K562 (cell line): ENCODE results near the gene CLDN20. TPM values are rescaled to one million over a fixed set of nuclear protein-coding genes. Genes with fewer than 3 reads are reported as not detected.
"Not testable (repeated sequence)": the region's sequence is repeated elsewhere in the genome, so short reads cannot be mapped to it uniquely, and the experiment has no call there.

Experiments used
- ATAC-seq: fragments of 200-7000 bp; cut with Tn5 transposase; 3 replicates; pipeline ENCODE4 v1.9.1; 2020; ENCODE audit warnings: moderate library complexity
- BruUV-seq: library from RNA; stranded (reverse); fragments of 400-500 nt; replicated peaks from 2 replicates; lab custom pipeline; 2021; lab: Mats Ljungman, UMichigan
- CTCF ChIA-PET: fragments of 300-600 bp; formaldehyde crosslinking; extraction: SDS; loops from one replicate; lab custom pipeline; 2021; ENCODE audit warnings: low intra/inter-chr PET ratio; lab: Yijun Ruan, JAX
- POLR2A ChIA-PET: fragments of 300-600, 350-650 bp; sonication (Branson Sonifier 250); formaldehyde crosslinking; extraction: SDS; loops from one replicate; lab custom pipeline; 2021; ENCODE audit warnings: antibody characterized with exemption, inconsistent platforms; lab: Yijun Ruan, JAX
- DNase-seq, 4 experiments: peaks; one replicate each; pipeline versions ENCODE4 v3.0.0 to v3.0.0-alpha.2; 2011 to 2018; ENCODE audit warnings: low spot score in 3 of 4, mixed read lengths in 3 of 4; ENCODE audit errors: extremely low read depth in 1 of 4
- FAIRE-seq: peaks from 2 replicates; lab custom pipeline; 2011; peaks lifted over from hg19 to GRCh38; lab: Jason Lieb, UNC
- H2AFZ ChIP-seq: 2 replicates; pipeline ENCODE4 v1.6.0; 2011; ENCODE audit warnings: low read depth, low read length, control low read depth, inconsistent platforms
- H3K27ac ChIP-seq: fragments of 200-600 bp; 3 replicates; pipeline ENCODE4 v1.8.0; 2011; ENCODE audit warnings: low read depth, mild to moderate bottlenecking, control low read depth, inconsistent platforms, low read length, moderate library complexity, mixed read lengths; ENCODE audit errors: extremely low read depth
- H3K27me3 ChIP-seq, 2 experiments: fragments of 300-600 bp in 1 of 2; 2 replicates in 1 of 2; 3 replicates in 1 of 2; pipeline versions ENCODE4 v1.6.0 to v1.8.0; 2011; ENCODE audit warnings: inconsistent platforms in 2 of 2, low read length in 2 of 2, mild to moderate bottlenecking in 1 of 2, mixed read lengths in 1 of 2, moderate library complexity in 1 of 2; ENCODE audit not compliant: control insufficient read depth in 2 of 2, insufficient read depth in 2 of 2
- H3K36me3 ChIP-seq: fragments of 300-600 bp; 3 replicates; pipeline ENCODE4 v1.8.0; 2011; ENCODE audit warnings: mild to moderate bottlenecking, low read length, inconsistent platforms; ENCODE audit not compliant: control insufficient read depth, insufficient read depth
- H3K4me1 ChIP-seq, 2 experiments: fragments of 200-600 bp in 1 of 2; replicated peaks in 1 of 2; 2 replicates in 1 of 2; 3 replicates in 1 of 2; pipeline versions ENCODE4 v1.5.1 to v1.8.0; 2011; ENCODE audit warnings: inconsistent platforms in 2 of 2, low read length in 2 of 2, mild to moderate bottlenecking in 1 of 2, mixed read lengths in 1 of 2, moderate library complexity in 1 of 2; ENCODE audit not compliant: control insufficient read depth in 2 of 2, insufficient read depth in 2 of 2
- H3K4me2 ChIP-seq: 2 replicates; pipeline ENCODE4 v1.6.1; 2011; ENCODE audit warnings: low read length, control low read depth, inconsistent platforms, mixed read lengths; ENCODE audit not compliant: insufficient read depth
- H3K4me3 ChIP-seq: fragments of 200-600 bp; sonication (generic), shearing (Covaris generic); 2 replicates; pipeline ENCODE4 v1.5.1; 2016; ENCODE audit warnings: control low read depth, inconsistent platforms
- H3K79me2 ChIP-seq: fragments of 200-600 bp; 3 replicates; pipeline ENCODE4 v1.8.0; 2011; ENCODE audit warnings: low read length, inconsistent platforms; ENCODE audit not compliant: control insufficient read depth, insufficient read depth
- H3K9ac ChIP-seq, 2 experiments: 2 replicates each; pipeline versions ENCODE4 v1.6.0 to v1.6.1; 2011; ENCODE audit warnings: low read depth in 2 of 2, low read length in 2 of 2, control low read depth in 1 of 2, inconsistent platforms in 1 of 2, mild to moderate bottlenecking in 1 of 2, mixed read lengths in 1 of 2; ENCODE audit not compliant: insufficient read depth in 1 of 2
- H3K9me1 ChIP-seq: one replicate; pipeline ENCODE4 v1.6.0; 2011; ENCODE audit warnings: inconsistent platforms, mild to moderate bottlenecking, low read length, moderate library complexity; ENCODE audit not compliant: control insufficient read depth, insufficient read depth
- H3K9me3 ChIP-seq: replicated peaks from 2 replicates; pipeline ENCODE4 v1.5.1; 2011; ENCODE audit warnings: low read depth, low read length, inconsistent platforms; ENCODE audit not compliant: control insufficient read depth, insufficient read depth
- H4K20me1 ChIP-seq: replicated peaks from 2 replicates; pipeline ENCODE4 v1.6.1; 2011; ENCODE audit warnings: low read length, inconsistent platforms, mixed read lengths; ENCODE audit not compliant: control insufficient read depth, insufficient read depth
- AFF1 ChIP-seq, 2 experiments: fragments of 450-650 bp; IDR thresholded peaks; 2 replicates each; pipeline ENCODE4 v1.6.1; 2018; ENCODE audit warnings: mild to moderate bottlenecking in 2 of 2, low read depth in 1 of 2; ENCODE audit not compliant: partially characterized antibody in 2 of 2
- BRD9 ChIP-seq: fragments of 450-650 bp; IDR thresholded peaks from 2 replicates; pipeline ENCODE4 v1.6.1; 2018; ENCODE audit warnings: low read depth; ENCODE audit not compliant: partially characterized antibody
- ELK1 ChIP-seq: sonication (generic); formaldehyde crosslinking; IDR thresholded peaks from 2 replicates; pipeline ENCODE4 v1.8.1; 2022; ENCODE audit warnings: missing genetic modification reagents
- HOMEZ ChIP-seq: fragments of 250-450 bp; sonication (Bioruptor Pico); IDR thresholded peaks from 2 replicates; pipeline ENCODE4 v1.4.0; 2020; ENCODE audit warnings: mild to moderate bottlenecking, moderate library complexity
- PURB ChIP-seq: sonication (generic); formaldehyde crosslinking; IDR thresholded peaks from 2 replicates; pipeline ENCODE4 v1.9.0; 2021; ENCODE audit warnings: low read depth, mild to moderate bottlenecking, missing genetic modification reagents
- RFX5 ChIP-seq: IDR thresholded peaks from 2 replicates; pipeline ENCODE4 v1.6.1; 2011; ENCODE audit warnings: low read depth, mild to moderate bottlenecking, improper control_type of control experiment, low read length
- SAFB ChIP-seq: fragments of 200-400 bp; formaldehyde crosslinking; IDR thresholded peaks from 2 replicates; pipeline ENCODE4 v1.6.1; 2017; ENCODE audit warnings: low read depth, low read length, borderline replicate concordance
- STAT5A ChIP-seq: IDR thresholded peaks from 2 replicates; pipeline ENCODE4 v1.6.1; 2012; ENCODE audit warnings: low read length, inconsistent platforms, borderline replicate concordance
- ZNF165 ChIP-seq: fragments of 250-450 bp; sonication (Bioruptor Pico); IDR thresholded peaks from 2 replicates; pipeline ENCODE4 v1.4.0; 2020; ENCODE audit warnings: borderline replicate concordance
- WGBS: fragments of 100-300 bp; shearing (Covaris generic); methylation state at CpG from one replicate; pipeline ENCODE4 v1.1.6; 2016; ENCODE audit warnings: low coverage, mixed read lengths; ENCODE audit not compliant: insufficient coverage; ENCODE audit errors: missing lambda C conversion rate; 5-methylcytosine and 5-hydroxymethylcytosine counted together
- in situ Hi-C: fragments of 300-500 bp; cut with MboI; formaldehyde crosslinking; loops from 4 replicates; pipeline ENCODE4 v1.15.0; 2018; ENCODE audit warnings: inconsistent platforms, mixed read lengths
- intact Hi-C: fragments of 100-400 bp; cut with micrococcal nuclease; formaldehyde crosslinking; loops from 2 replicates; pipeline ENCODE4 v1.14.2; 2022
- polyA plus RNA-seq, 8 experiments: library from polyadenylated mRNA; depleted of rRNA in 4 of 8; stranded (reverse) in 5 of 8; unstranded in 3 of 8; fragments of >200 nt; fragmentation: Nextera tagmentation in 2 of 8; fragmentation: Illumina TruSeq in 1 of 8; extraction: Ambion mirVana in 2 of 8; extraction: Trizol in 1 of 8; gene quantifications; 2 replicates each; pipeline versions ENCODE4 v1.2.1 to v1.2.3, GENCODE V29; 2011 to 2014; ENCODE audit warnings: inconsistent platforms in 1 of 8, missing spikeins in 1 of 8
- total RNA-seq, 7 experiments: library from RNA; depleted of rRNA in 6 of 7; stranded (reverse); fragments of >200 nt in 6 of 7; fragmentation: Illumina TruSeq in 2 of 7; extraction: Trizol in 2 of 7; gene quantifications; 2 replicates each; pipeline versions ENCODE4 v1.2.1 to v1.2.3, GENCODE V29; 2011 to 2021; ENCODE audit warnings: low replicate concordance in 1 of 7

Gene CLDN20
- total and polyA plus RNA-seq, 9 of the 15 experiments (the other 6 are each of a cell fraction or from before 2014, with no cell fraction given) = not detected

GRCh38 chr6:155218711-155219110, 45.1 kb upstream of the CLDN20 start:
- under 1% methylated on average over 11 of the region's 20 CpGs for WGBS
- FAIRE-seq, H3K9me1 ChIP-seq: not testable (repeated sequence)

GRCh38 chr6:155219299-155219698, 44.5 kb upstream of the CLDN20 start:
- Histone ChIP-seq H3K9ac (no peak overlapping the region), H3K79me2 (no peaks in the 10 kb centered on the region), H4K20me1 (no peaks in the 10 kb centered on the region), H3K27me3 (peaks cover 47 to 54% of the 10 kb centered on the region in 2 experiments), H3K4me3 (no peak overlapping the region), H3K9me3 (no peaks in the 10 kb centered on the region), H2AFZ (no peak overlapping the region), H3K27ac (no peak overlapping the region), H3K4me2 (no peak overlapping the region; the same call in 1 of the 2 replicates), H3K36me3 (no peaks in the 10 kb centered on the region), H3K4me1 (no peaks in the 10 kb centered on the region), H3K9me1 (no peaks in the 10 kb centered on the region)
- FAIRE-seq = no peak
- WGBS = 2% methylated on average over 7 of the region's 7 CpGs
- no peak for DNase-seq
- intact Hi-C loops = no loop called here
- no peak for ATAC-seq
- ChIA-PET POLR2A (no interaction called here), CTCF (no interaction called here)
- in situ Hi-C loops = no loop called here
- no TSS peak for BruUV-seq
- TF ChIP-seq ELK1 (no peak), HOMEZ (CRISPR knock-in tag) (no peak), AFF1 (IDR thresholded peaks at IDR 0.05; ENCODE audit: low read depth in 1 of 2, partially characterized antibody in 2 of 2) (no peak), ZNF165 (CRISPR knock-in tag) (no peak), STAT5A (no peak), RFX5 (no peak), PURB (CRISPR knock-in tag) (no peak), BRD9 (no peak)

More at GRCh38 chr6:155218711-155219110, 45.1 kb upstream of the CLDN20 start:
- CTCF ChIA-PET, intact Hi-C loops, H3K9ac ChIP-seq, ATAC-seq, POLR2A ChIA-PET, H3K79me2 ChIP-seq, H2AFZ ChIP-seq, DNase-seq: not testable (repeated sequence)
- peaks cover 41 to 56% of the 10 kb centered on the region in 2 experiments for H3K27me3 ChIP-seq
- TF ChIP-seq SAFB = peak; percentile 98
- TF ChIP-seq, all 486 proteins: peak for 1; not testable (repeated sequence) for 485
- H3K4me1 ChIP-seq, H3K4me3 ChIP-seq, H3K9me3 ChIP-seq, BruUV-seq, H3K27ac ChIP-seq, H4K20me1 ChIP-seq, H3K36me3 ChIP-seq, in situ Hi-C loops, H3K4me2 ChIP-seq: not testable (repeated sequence)
